T-cell (primary cell): ENCODE results near the gene SDK1. TPM values are rescaled to one million over a fixed set of nuclear protein-coding genes. Genes with fewer than 3 reads are reported as not detected.
"Not testable (repeated sequence)": the region's sequence is repeated elsewhere in the genome, so short reads cannot be mapped to it uniquely, and the experiment has no call there.

Experiments used
- ATAC-seq, 4 experiments: fragments of 200-7000 bp in 3 of 4; fragments of 150-1000 bp in 1 of 4; cut with Tn5 transposase; replicated peaks in 1 of 4; 1 replicate in 3 of 4; 2 replicates in 1 of 4; pipeline ENCODE4 v1.10.0; 2021; ENCODE audit warnings: moderate library complexity in 3 of 4, mild to moderate bottlenecking in 2 of 4, moderate number of reproducible peaks in 1 of 4
- CTCF ChIA-PET, 2 donors: fragments of 300-600 bp; sonication (Branson Sonifier 250); formaldehyde crosslinking; loops; one replicate each; lab custom pipeline; 2022; ENCODE audit warnings: antibody characterized with exemption in 2 of 2; lab: Charles Lee
- POLR2A ChIA-PET, 2 donors: fragments of 300-600 bp; sonication (Branson Sonifier 250); formaldehyde crosslinking; loops; one replicate each; lab custom pipeline; 2022; ENCODE audit warnings: antibody characterized with exemption in 2 of 2; lab: Charles Lee
- DNase-seq, 35 experiments: peaks; one replicate each; pipeline versions ENCODE4 v3.0.0 to v3.0.0-alpha.2; 2013 to 2023
- H3K27ac ChIP-seq: one replicate; pipeline ENCODE4 v1.5.1; 2013; ENCODE audit warnings: low read length
- H3K27me3 ChIP-seq, 2 experiments: replicated peaks in 1 of 2; 1 replicate in 1 of 2; 2 replicates in 1 of 2; pipeline versions ENCODE4 v1.6.1 to v1.7.0; 2013; ENCODE audit warnings: low read length in 1 of 2, mixed read lengths in 1 of 2; ENCODE audit not compliant: control insufficient read depth in 2 of 2, insufficient read depth in 2 of 2; ENCODE audit errors: extremely low read depth in 1 of 2
- H3K36me3 ChIP-seq, 2 donors: 1 replicate in 1 of 2; 2 replicates in 1 of 2; pipeline versions ENCODE4 v1.6.1 to v1.7.0; 2013; ENCODE audit warnings: low read length in 1 of 2; ENCODE audit not compliant: control insufficient read depth in 2 of 2, insufficient read depth in 1 of 2; ENCODE audit errors: extremely low read depth in 1 of 2
- H3K4me1 ChIP-seq, 2 experiments: 1 replicate in 1 of 2; 2 replicates in 1 of 2; pipeline versions ENCODE4 v1.6.1 to v1.7.0; 2013; ENCODE audit warnings: low read length in 2 of 2, mixed read lengths in 1 of 2; ENCODE audit not compliant: insufficient read depth in 2 of 2, control insufficient read depth in 1 of 2; ENCODE audit errors: extremely low read depth in 1 of 2
- H3K4me3 ChIP-seq, 2 donors: 1 replicate in 1 of 2; 2 replicates in 1 of 2; pipeline versions ENCODE4 v1.5.1 to v1.7.0; 2013; ENCODE audit warnings: mild to moderate bottlenecking in 2 of 2, low read length in 1 of 2, moderate library complexity in 1 of 2; ENCODE audit not compliant: control insufficient read depth in 1 of 2; ENCODE audit errors: extremely low read depth in 1 of 2
- H3K9me3 ChIP-seq: 2 replicates; pipeline ENCODE4 v1.7.0; 2013
- H3K27ac Mint-ChIP-seq, 2 donors: one replicate each; pipeline ENCODE4 v1.8.0; 2020 to 2021; ENCODE audit warnings: mild to moderate bottlenecking in 2 of 2, mixed read lengths in 2 of 2
- H3K27me3 Mint-ChIP-seq, 2 donors: one replicate each; pipeline ENCODE4 v1.8.0; 2021 to 2022; ENCODE audit warnings: mixed read lengths in 2 of 2
- H3K36me3 Mint-ChIP-seq: one replicate; pipeline ENCODE4 v1.8.0; 2021; ENCODE audit warnings: mixed read lengths
- H3K4me1 Mint-ChIP-seq, 3 donors: one replicate each; pipeline ENCODE4 v1.8.0; 2020 to 2022; ENCODE audit warnings: mixed read lengths in 3 of 3, mild to moderate bottlenecking in 1 of 3
- H3K4me3 Mint-ChIP-seq, 3 donors: one replicate each; pipeline ENCODE4 v1.8.0; 2020 to 2022; ENCODE audit warnings: mild to moderate bottlenecking in 3 of 3, mixed read lengths in 3 of 3, moderate library complexity in 3 of 3
- H3K9me3 Mint-ChIP-seq, 3 donors: one replicate each; pipeline ENCODE4 v1.8.0; 2020 to 2022; ENCODE audit warnings: mixed read lengths in 3 of 3
- WGBS: methylation state at CpG from one replicate; pipeline ENCODE4 v1.1.5; 2013; ENCODE audit warnings: missing lambda C conversion rate; ENCODE audit not compliant: insufficient coverage; 5-methylcytosine and 5-hydroxymethylcytosine counted together
- total RNA-seq, 35 experiments: library from RNA in 6 of 35; stranded (reverse) in 6 of 35; fragments of 120-200 nt in 1 of 35; gene quantifications; one replicate each; pipeline versions ENCODE4 v1.2.1 to v1.2.4 and lab custom pipeline; 2013 to 2026

Gene SDK1
- total RNA-seq, 5 donors from 2014 or later (not counting 1 experiment from before 2014, with no cell fraction given) = 0.47 to 1.7 (median 0.63) TPM

DNA sequence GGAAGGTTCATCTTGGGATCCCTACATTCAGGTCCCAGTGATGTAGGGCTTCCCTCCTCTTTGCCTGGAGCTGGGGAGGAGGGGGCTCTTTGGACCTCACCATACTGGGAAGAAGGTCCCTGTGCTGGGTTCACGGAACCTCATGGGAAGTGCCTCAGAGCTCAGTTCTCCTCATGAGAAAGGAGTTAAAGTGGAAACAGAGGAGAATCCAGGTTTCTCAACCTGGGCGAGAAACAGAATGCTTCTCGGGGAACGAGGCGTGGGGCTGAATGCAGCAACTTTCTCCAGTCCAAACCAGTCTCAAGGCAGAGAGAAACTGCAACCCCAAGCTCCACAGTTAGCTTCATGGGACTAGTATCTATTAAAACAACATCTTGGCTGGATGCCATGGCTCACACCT is 998.4 kb downstream of the SDK1 start:
- Mint-ChIP-seq H3K4me3 (no peak overlapping the region), H3K4me1 (no peaks in the 10 kb centered on the region), H3K36me3 (no peaks in the 10 kb centered on the region), H3K9me3 (peaks cover 6 to 11% (median 8%) of the 10 kb centered on the region in 3 donors), H3K27ac (no peak overlapping the region), H3K27me3 (peaks cover 4 to 6% of the 10 kb centered on the region in 2 donors)
- Histone ChIP-seq H3K27ac (no peak overlapping the region), H3K36me3 (no peaks in the 10 kb centered on the region), H3K9me3 (no peaks in the 10 kb centered on the region), H3K4me1 (no peaks in the 10 kb centered on the region), H3K4me3 (no peak overlapping the region), H3K27me3 (peaks cover 0 to 4% of the 10 kb centered on the region in 2 experiments)
- ATAC-seq (no peak), DNase-seq (no peak)
- CTCF ChIA-PET = no interaction called here
- 82% methylated on average over 3 of the region's 5 CpGs for WGBS
- POLR2A ChIA-PET = interaction anchor here in 1 of 2 donors (0.5 kb wide), 1 partner anchor 312 kb away, joined by 3 read pairs; no protein-coding TSS in a partner anchor

DNA sequence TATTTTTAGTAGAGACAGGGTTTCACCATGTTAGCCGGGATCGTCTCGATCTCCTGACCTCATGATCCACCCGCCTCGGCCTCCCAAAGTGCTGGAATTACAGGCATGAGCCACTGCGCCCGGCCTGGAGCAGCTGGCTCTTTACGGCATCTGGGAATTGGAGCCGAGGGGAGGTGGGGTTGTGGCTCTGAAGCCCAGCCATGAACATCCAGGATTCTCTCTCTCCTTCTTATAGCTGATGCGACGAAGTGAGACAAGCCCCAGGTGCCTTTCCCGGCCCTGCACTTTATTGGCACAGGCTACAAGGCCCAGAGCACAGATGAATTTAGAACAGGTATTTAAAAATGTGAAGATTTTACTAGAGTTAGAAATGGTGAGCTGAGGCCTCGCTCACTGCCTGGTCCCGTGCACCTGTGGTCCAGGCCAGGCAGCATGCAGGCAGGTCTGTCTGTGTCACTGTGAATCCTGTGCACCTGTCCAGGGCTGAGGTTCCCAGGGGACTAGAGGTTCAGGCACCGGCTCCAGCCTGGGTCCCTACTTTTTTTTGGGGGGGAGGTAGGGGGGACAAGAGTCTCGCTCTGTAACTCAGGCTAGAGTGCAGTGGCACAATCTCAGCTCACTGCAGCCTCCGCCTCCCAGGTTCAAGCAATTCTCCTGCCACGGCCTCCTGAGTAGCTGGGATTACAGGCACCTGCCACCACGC is 1001.3 kb downstream of the SDK1 start:
- DNase-seq = no peak
- Mint-ChIP-seq H3K9me3 (no peaks in the 10 kb centered on the region), H3K4me1 (no peaks in the 10 kb centered on the region), H3K27ac (no peak overlapping the region), H3K27me3 (peaks cover 4 to 6% of the 10 kb centered on the region in 2 donors), H3K4me3 (no peak overlapping the region), H3K36me3 (no peaks in the 10 kb centered on the region)
- H3K4me1 ChIP-seq = no peaks in the 10 kb centered on the region
- peaks cover 0 to 4% of the 10 kb centered on the region in 2 experiments for H3K27me3 ChIP-seq
- H3K9me3 ChIP-seq = no peaks in the 10 kb centered on the region
- no peak for ATAC-seq
- H3K36me3 ChIP-seq = no peaks in the 10 kb centered on the region
- ChIA-PET CTCF (no interaction called here), POLR2A (no interaction called here)
- H3K27ac ChIP-seq = no peak overlapping the region
- 94% methylated on average over 10 of the region's 19 CpGs for WGBS
- no peak overlapping the region for H3K4me3 ChIP-seq

DNA sequence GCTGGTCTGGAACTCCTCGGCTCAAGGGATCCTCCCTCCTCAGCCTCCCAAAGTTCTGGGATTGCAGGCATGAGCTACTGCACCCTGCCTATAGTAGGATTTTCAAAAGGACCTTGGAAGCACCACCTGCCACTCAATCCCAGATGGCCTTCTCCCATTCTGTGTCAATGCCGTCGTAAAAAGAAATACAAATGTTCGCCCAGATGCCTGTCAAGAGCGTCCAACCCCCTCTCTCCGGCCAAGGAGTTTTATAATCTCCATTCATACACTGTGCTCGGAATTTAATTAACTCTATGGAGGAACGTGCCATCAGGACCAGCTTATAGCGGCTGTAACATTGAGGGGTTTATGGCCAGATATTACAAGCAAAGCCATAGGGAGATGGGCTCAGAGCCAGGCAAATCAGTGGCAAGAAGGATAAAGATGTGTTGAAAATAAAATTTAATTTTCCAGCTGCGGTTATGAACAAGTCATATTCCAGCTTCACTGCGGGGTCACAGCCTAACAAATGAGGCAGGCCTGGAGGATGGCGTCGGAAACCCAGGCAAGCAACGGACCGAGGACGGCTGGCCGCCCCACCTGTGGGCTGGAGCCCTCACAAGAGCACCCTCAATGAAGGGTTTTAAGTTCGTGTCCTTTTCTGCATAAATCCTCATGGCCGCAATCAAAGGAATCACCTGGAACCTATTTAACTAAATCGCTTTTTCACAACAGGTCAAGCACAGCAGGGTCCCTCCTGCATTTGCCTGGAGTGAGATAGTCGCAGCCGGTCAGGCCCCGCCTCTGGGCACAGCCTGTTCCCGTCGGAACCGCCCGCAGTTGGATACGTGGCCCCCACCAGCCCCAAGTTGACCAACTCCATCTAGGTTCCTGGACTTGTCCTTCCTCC is 1006.5 kb downstream of the SDK1 start:
- no peak for DNase-seq
- Mint-ChIP-seq H3K4me1 (no peaks in the 10 kb centered on the region), H3K27me3 (peaks cover 5 to 7% of the 10 kb centered on the region in 2 donors), H3K27ac (no peak overlapping the region), H3K4me3 (no peak overlapping the region), H3K9me3 (no peaks in the 10 kb centered on the region), H3K36me3 (no peaks in the 10 kb centered on the region)
- Histone ChIP-seq H3K27me3 (no peaks in the 10 kb centered on the region), H3K4me1 (no peaks in the 10 kb centered on the region), H3K36me3 (no peaks in the 10 kb centered on the region), H3K4me3 (no peak overlapping the region), H3K27ac (no peak overlapping the region), H3K9me3 (no peaks in the 10 kb centered on the region)
- 80% methylated on average over 26 of the region's 28 CpGs for WGBS
- CTCF ChIA-PET = no interaction called here
- ATAC-seq = no peak
- POLR2A ChIA-PET = no interaction called here

DNA sequence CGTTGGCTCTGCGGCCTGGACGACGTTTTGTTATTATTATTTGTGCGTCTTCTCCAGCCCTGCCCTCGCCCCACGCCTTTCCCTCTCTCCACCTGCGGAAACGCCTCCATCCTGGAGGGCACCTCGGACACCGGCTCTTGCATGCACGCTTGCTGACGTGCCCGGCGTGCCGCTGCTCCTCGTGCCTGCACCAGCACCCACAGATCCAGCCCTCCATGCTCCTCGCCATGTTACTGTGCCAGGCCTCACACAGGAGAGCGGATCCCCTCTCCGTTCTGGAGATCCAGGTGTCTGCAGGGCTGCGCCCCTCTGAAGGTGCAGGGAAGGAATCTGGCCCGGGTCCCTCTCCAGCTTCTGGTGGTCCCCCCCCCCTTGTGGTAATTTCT is 1007.1 kb downstream of the SDK1 start:
- Mint-ChIP-seq H3K9me3 (no peaks in the 10 kb centered on the region), H3K27me3 (peaks cover 5 to 7% of the 10 kb centered on the region in 2 donors), H3K4me1 (no peaks in the 10 kb centered on the region), H3K4me3 (no peak overlapping the region), H3K27ac (no peak overlapping the region), H3K36me3 (no peaks in the 10 kb centered on the region)
- Histone ChIP-seq H3K4me3 (no peak overlapping the region), H3K4me1 (no peaks in the 10 kb centered on the region), H3K27me3 (no peaks in the 10 kb centered on the region), H3K36me3 (no peaks in the 10 kb centered on the region), H3K27ac (no peak overlapping the region), H3K9me3 (no peaks in the 10 kb centered on the region)
- 93% methylated on average over 18 of the region's 22 CpGs for WGBS
- POLR2A ChIA-PET = no interaction called here
- no peak for ATAC-seq
- CTCF ChIA-PET = no interaction called here
- DNase-seq = no peak

DNA sequence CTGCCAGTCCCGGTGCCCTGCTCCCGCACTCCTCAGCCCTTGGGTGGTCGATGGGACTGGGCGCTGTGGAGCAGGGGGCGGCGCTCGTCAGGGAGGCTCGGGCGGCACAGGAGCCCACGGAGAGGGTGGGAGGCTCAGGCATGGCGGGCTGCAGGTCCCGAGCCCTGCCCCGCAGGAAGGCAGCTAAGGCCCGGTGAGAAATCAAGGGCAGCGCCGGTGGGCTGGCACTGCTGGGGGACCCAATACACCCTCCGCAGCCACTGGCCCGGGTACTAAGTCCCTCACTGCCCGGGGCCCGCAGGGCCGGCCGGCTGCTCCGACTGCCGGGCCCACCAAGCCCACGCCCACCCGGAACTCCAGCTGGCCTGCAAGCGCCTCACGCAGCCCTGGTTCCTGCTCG is 1012.9 kb downstream of the SDK1 start:
- H3K9me3 Mint-ChIP-seq, POLR2A ChIA-PET, H3K4me3 Mint-ChIP-seq, H3K27me3 Mint-ChIP-seq, H3K27me3 ChIP-seq, H3K27ac Mint-ChIP-seq, H3K36me3 ChIP-seq, H3K27ac ChIP-seq, H3K9me3 ChIP-seq, CTCF ChIA-PET, H3K4me1 Mint-ChIP-seq, ATAC-seq, H3K4me3 ChIP-seq, H3K4me1 ChIP-seq, DNase-seq, H3K36me3 Mint-ChIP-seq: not testable (repeated sequence)
- 91% methylated on average over 24 of the region's 29 CpGs for WGBS

DNA sequence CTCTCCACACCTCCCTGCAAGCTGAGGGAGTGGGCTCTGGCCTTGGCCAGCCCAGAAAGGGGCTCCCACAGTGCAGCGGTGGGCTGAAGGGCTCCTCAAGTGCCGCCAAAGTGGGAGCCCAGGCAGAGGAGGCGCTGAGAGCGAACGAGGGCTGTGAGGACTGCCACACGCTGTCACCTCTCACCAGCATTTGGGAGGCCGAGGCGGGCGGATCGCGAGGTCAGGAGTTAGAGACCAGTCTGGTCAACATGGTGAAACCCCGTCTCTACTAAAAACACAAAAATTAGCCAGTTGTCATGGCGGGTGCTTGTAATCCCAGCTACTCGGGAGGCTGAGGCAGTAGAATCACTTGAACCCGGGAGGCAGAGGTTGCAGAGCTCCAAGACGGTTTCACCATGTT is 1013.3 kb downstream of the SDK1 start:
- H3K36me3 ChIP-seq, DNase-seq, H3K9me3 Mint-ChIP-seq, H3K4me1 ChIP-seq, H3K27me3 ChIP-seq, H3K4me1 Mint-ChIP-seq, H3K36me3 Mint-ChIP-seq, CTCF ChIA-PET, H3K4me3 ChIP-seq, H3K27ac ChIP-seq, H3K27ac Mint-ChIP-seq, H3K27me3 Mint-ChIP-seq, POLR2A ChIA-PET, H3K4me3 Mint-ChIP-seq, ATAC-seq, H3K9me3 ChIP-seq: not testable (repeated sequence)
- WGBS = 90% methylated on average over 8 of the region's 16 CpGs
